Bronchial epithelial cell (primary cell): ENCODE results near the gene BRINP2. TPM values are rescaled to one million over a fixed set of nuclear protein-coding genes. Genes with fewer than 3 reads are reported as not detected.

Source experiments
- DNase-seq: peaks from one replicate; pipeline ENCODE4 v3.0.0-alpha.2; 2010; ENCODE audit warnings: low read depth
- FAIRE-seq: peaks from 2 replicates; lab custom pipeline; 2011; peaks lifted over from hg19 to GRCh38; lab: Jason Lieb, UNC
- H3K27me3 ChIP-seq: 2 replicates; pipeline ENCODE4 v1.5.1; 2011; ENCODE audit warnings: low read length; ENCODE audit not compliant: control insufficient read depth, insufficient read depth
- H3K36me3 ChIP-seq: 2 replicates; pipeline ENCODE4 v1.5.1; 2011; ENCODE audit warnings: low read length; ENCODE audit not compliant: control insufficient read depth, insufficient read depth
- H3K4me3 ChIP-seq: 2 replicates; pipeline ENCODE4 v1.5.1; 2011; ENCODE audit warnings: mild to moderate bottlenecking, low read depth, low read length, control low read depth
- CTCF ChIP-seq: IDR thresholded peaks from 2 replicates; pipeline ENCODE4 v1.5.1; 2011; ENCODE audit warnings: mild to moderate bottlenecking, moderate library complexity, low read length, control low read depth, inconsistent platforms; ENCODE audit not compliant: insufficient read depth, severe bottlenecking
- total RNA-seq: library from RNA; depleted of rRNA; stranded (reverse); fragments of >200 nt; gene quantifications from 2 replicates; pipeline ENCODE4 v1.2.1, GENCODE V29; 2014

The BRINP2 gene
- total RNA-seq, 1 donor from 2014 or later, result not detected

GRCh38 chr1:177274687-177275211 is 104.0 kb downstream of the BRINP2 start:
- TF ChIP-seq CTCF, result no peak
- no peaks in the 10 kb centered on the region for H3K36me3 ChIP-seq
- no peak for DNase-seq
- no peaks in the 10 kb centered on the region for H3K27me3 ChIP-seq
- no peak overlapping the region for H3K4me3 ChIP-seq
- FAIRE-seq, result no peak

- H3K4me3 ChIP-seq, result no peak overlapping the region
- DNase-seq, result no peak
- TF ChIP-seq CTCF, result no peak
- H3K36me3 ChIP-seq, result no peaks in the 10 kb centered on the region
- H3K27me3 ChIP-seq, result no peaks in the 10 kb centered on the region
- FAIRE-seq, result no peak
Measured at GRCh38 chr1:177275736-177276135, 105.0 kb downstream of the BRINP2 start.

- H3K4me3 ChIP-seq, result no peak overlapping the region
- TF ChIP-seq CTCF, result no peak
- H3K27me3 ChIP-seq, result no peaks in the 10 kb centered on the region
- no peaks in the 10 kb centered on the region for H3K36me3 ChIP-seq
- DNase-seq, result peak; percentile 87
- no peak for FAIRE-seq
Measured at GRCh38 chr1:177278626-177279390, 108.0 kb downstream of the BRINP2 start.

- H3K27me3 ChIP-seq, result no peaks in the 10 kb centered on the region
- H3K36me3 ChIP-seq, result no peaks in the 10 kb centered on the region
- H3K4me3 ChIP-seq, result no peak overlapping the region
- no peak for DNase-seq
- no peak for FAIRE-seq
- TF ChIP-seq CTCF, result no peak
Measured at GRCh38 chr1:177281901-177282300, 111.1 kb downstream of the BRINP2 start.

- Histone ChIP-seq H3K4me3 (no peak overlapping the region), H3K36me3 (no peaks in the 10 kb centered on the region), H3K27me3 (no peaks in the 10 kb centered on the region)
- TF ChIP-seq CTCF, result no peak
- DNase-seq (peak; percentile 61), FAIRE-seq (no peak)
Measured at GRCh38 chr1:177282976-177283375, 112.2 kb downstream of the BRINP2 start.
